ENCODE results near the gene PROCA1.

The PROCA1 gene

GRCh38 chr17:28715217-28715616 is 3.5 kb upstream of the PROCA1 start:
- TF ChIP-seq CTCF (IDR thresholded peaks at IDR 0.05; ENCODE audit: low read depth, low read length) (no peak), MYC (IDR thresholded peaks at IDR 0.05; ENCODE audit: low read depth, low read length) (no peak), MAX (IDR thresholded peaks at IDR 0.05; ENCODE audit: low read depth, low read length) (no peak), POLR2A (IDR thresholded peaks at IDR 0.05; ENCODE audit: extremely low read depth, insufficient read length) (no peak)
- DNase-seq (ENCODE audit: low read depth) = no peak
- H3K4me3 ChIP-seq (ENCODE audit: low read depth, low read length) = no peak overlapping the region

GRCh38 chr17:28714281-28714680 is 2.6 kb upstream of the PROCA1 start:
- TF ChIP-seq MYC (IDR thresholded peaks at IDR 0.05; ENCODE audit: low read depth, low read length) = no peak
- peak; percentile 14 for TF ChIP-seq CTCF (IDR thresholded peaks at IDR 0.05; ENCODE audit: low read depth, low read length)
- no peak overlapping the region for H3K4me3 ChIP-seq (ENCODE audit: low read depth, low read length)
- DNase-seq (ENCODE audit: low read depth) = peak; percentile 35

GRCh38 chr17:28712705-28713415 is 1.2 kb upstream of the PROCA1 start:
- peak overlapping the region; percentile 55 for H3K4me3 ChIP-seq (ENCODE audit: low read depth, low read length)
- TF ChIP-seq MYC (IDR thresholded peaks at IDR 0.05; ENCODE audit: low read depth, low read length) (no peak), MAX (IDR thresholded peaks at IDR 0.05; ENCODE audit: low read depth, low read length) (no peak), POLR2A (IDR thresholded peaks at IDR 0.05; ENCODE audit: extremely low read depth, insufficient read length) (no peak), CTCF (IDR thresholded peaks at IDR 0.05; ENCODE audit: low read depth, low read length) (no peak)

GRCh38 chr17:28712032-28712704 is 480 bp upstream of the PROCA1 start:
- H3K4me3 ChIP-seq (ENCODE audit: low read depth, low read length) = peak overlapping the region; percentile 68
- peak; percentile 95 for DNase-seq (ENCODE audit: low read depth)
- TF ChIP-seq MYC (IDR thresholded peaks at IDR 0.05; ENCODE audit: low read depth, low read length) (peak; percentile 53), MAX (IDR thresholded peaks at IDR 0.05; ENCODE audit: low read depth, low read length) (no peak; the same call in 1 of the 2 replicates), POLR2A (IDR thresholded peaks at IDR 0.05; ENCODE audit: extremely low read depth, insufficient read length) (peak; percentile 27), CTCF (IDR thresholded peaks at IDR 0.05; ENCODE audit: low read depth, low read length) (no peak)

More at GRCh38 chr17:28712705-28713415, 1.2 kb upstream of the PROCA1 start:
- no peak for DNase-seq (ENCODE audit: low read depth)

- peak; percentile 97 for DNase-seq (ENCODE audit: low read depth)
- peak overlapping the region; percentile 88 for H3K4me3 ChIP-seq (ENCODE audit: low read depth, low read length)
These were observed 596 bp downstream of the PROCA1 start for GRCh38 chr17:28710861-28711722.

More at GRCh38 chr17:28710861-28711722, 596 bp downstream of the PROCA1 start:
- TF ChIP-seq CTCF (IDR thresholded peaks at IDR 0.05; ENCODE audit: low read depth, low read length) (no peak), MAX (IDR thresholded peaks at IDR 0.05; ENCODE audit: low read depth, low read length) (peak; percentile 57; the same call in 1 of the 2 replicates), POLR2A (IDR thresholded peaks at IDR 0.05; ENCODE audit: extremely low read depth, insufficient read length) (peak; percentile 94)

Data from NB4 (cell line).